ENCODE measurements around the gene NMRK2.

GRCh38 chr19:3968556-3969434 lies 35.9 kb downstream of the NMRK2 start:
- TF ChIP-seq EZH2phosphoT487 (IDR thresholded peaks at IDR 0.05; ENCODE audit: low read depth, severe bottlenecking, unreplicated experiment) (no peak), CTCF (IDR thresholded peaks at IDR 0.05; ENCODE audit: poor library complexity) (no peak)
